ENCODE measurements around the gene ATP7A.
A peak's percentile ranks its signal among the peaks of the same experiment; 100 is the strongest.
"Not testable (repeated sequence)": the region's sequence is repeated elsewhere in the genome, so short reads cannot be mapped to it uniquely, and the experiment has no call there.

Gene ATP7A

DNA sequence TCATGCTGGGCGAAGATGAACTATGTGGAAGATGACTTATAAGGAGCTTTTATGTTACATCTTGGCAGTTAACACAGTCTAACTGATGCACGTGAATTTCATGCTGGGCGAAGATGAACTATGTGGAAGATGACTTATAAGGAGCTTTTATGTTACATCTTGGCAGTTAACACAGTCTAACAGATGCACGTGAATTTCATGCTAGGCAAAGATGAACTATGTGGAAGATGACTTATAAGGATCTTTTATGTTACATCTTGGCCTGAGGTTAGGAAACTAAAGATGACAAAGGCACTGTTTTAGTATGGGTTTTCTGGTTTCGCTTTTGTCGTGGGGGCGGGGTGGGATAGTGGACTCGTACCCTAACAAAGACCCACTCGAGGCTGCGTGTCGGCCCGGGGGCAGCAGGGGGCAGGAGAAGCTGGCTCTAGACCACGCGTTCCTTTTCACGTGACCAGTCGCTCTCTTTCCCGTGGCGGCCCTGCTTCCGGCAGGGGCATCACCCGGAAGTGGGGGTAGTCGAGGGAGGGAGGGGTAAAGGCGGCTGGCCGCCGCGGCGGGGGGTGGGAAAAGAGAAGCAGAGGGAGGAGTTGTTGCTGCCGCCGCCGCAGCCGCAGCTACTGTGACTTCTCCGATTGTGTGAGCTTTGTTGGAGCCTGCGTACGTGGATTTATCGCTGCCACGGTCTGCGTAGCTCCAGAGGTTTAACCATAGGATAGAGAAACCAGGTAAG lies at the start of gene ATP7A:
Gene ATP7A, plus strand, starts transcription at position 586 of the 733 bp plus-strand sequence. CDS start 60,949 bp downstream, outside the sequence.
- TF ChIP-seq, protein P1, sequence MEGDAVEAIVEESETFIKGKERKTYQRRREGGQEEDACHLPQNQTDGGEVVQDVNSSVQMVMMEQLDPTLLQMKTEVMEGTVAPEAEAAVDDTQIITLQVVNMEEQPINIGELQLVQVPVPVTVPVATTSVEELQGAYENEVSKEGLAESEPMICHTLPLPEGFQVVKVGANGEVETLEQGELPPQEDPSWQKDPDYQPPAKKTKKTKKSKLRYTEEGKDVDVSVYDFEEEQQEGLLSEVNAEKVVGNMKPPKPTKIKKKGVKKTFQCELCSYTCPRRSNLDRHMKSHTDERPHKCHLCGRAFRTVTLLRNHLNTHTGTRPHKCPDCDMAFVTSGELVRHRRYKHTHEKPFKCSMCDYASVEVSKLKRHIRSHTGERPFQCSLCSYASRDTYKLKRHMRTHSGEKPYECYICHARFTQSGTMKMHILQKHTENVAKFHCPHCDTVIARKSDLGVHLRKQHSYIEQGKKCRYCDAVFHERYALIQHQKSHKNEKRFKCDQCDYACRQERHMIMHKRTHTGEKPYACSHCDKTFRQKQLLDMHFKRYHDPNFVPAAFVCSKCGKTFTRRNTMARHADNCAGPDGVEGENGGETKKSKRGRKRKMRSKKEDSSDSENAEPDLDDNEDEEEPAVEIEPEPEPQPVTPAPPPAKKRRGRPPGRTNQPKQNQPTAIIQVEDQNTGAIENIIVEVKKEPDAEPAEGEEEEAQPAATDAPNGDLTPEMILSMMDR (IDR thresholded peaks at IDR 0.05; ENCODE audit: control insufficient read depth, insufficient read depth, low read depth, low read length, missing control alignments) = peak; percentile 51
- peak within 1 kb of the TSS; percentile 55 for H3K4me3 ChIP-seq (ENCODE audit: control insufficient read depth, low read depth, low read length)
- DNase-seq (ENCODE audit: low read depth) = peak; percentile 45

DNA sequence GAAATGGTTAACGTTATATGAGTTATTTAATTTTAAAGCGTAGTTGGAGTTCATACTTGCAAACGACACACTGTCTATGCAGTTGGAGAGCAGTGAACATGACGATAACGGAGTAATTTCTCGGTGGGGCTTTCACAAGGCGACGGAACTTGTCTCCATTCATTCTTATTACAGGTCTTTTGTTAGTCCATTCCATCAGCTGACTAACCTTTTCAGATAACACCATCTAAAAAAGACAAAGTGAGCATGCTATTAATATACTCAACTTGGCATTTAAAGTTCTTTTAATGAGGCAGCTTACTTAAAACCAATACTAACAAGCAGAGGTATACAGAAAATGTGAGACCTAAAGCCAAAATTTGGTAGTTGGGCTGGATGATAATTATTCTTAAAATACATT lies 35.1 kb upstream of the ATP7A start:
- no peak for DNase-seq (ENCODE audit: low read depth)
- H3K4me3 ChIP-seq (ENCODE audit: control insufficient read depth, low read depth, low read length) = no peak overlapping the region
- TF ChIP-seq, protein P1 (IDR thresholded peaks at IDR 0.05; ENCODE audit: control insufficient read depth, insufficient read depth, low read depth, low read length, missing control alignments) = no peak

DNA sequence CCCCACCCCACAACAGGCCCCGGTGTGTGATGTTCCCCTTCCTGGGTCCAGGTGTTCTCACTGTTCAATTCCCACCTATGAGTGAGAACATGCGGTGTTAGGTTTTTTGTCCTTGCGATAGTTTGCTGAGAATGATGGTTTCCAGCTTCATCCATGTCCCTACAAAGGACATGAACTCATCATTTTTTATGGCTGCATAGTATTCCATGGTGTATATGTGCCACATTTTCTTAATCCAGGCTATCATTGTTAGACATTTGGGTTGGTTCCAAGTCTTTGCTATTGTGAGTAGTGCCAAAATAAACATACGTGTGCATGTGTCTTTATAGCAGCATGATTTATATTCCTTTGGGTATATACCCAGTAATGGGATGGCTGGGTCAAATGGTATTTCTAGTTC lies 29.1 kb upstream of the ATP7A start:
- H3K4me3 ChIP-seq (ENCODE audit: control insufficient read depth, low read depth, low read length); DNase-seq (ENCODE audit: low read depth): not testable (repeated sequence)

DNA sequence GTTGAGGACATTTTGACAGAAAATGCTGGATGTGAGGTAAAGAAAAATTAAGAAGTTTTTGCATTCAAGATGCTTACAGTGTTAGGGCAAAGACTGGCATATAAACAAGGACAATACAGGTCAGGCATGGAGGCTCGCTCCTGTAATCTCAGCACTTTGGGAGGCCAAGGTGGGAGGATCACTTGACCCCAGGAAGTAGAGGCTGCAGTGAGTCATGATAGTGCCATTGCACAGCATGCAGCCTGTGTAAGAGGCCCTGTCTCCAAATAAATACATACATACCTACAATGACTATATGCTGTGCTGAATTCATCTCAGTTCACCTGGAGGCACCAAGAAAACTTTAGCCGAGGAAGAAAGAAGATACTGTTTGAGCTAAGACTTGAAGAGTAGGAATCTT lies 17.6 kb upstream of the ATP7A start:
- no peak for DNase-seq (ENCODE audit: low read depth)
- no peak overlapping the region for H3K4me3 ChIP-seq (ENCODE audit: control insufficient read depth, low read depth, low read length)
- TF ChIP-seq, protein P1 (IDR thresholded peaks at IDR 0.05; ENCODE audit: control insufficient read depth, insufficient read depth, low read depth, low read length, missing control alignments) = no peak

DNA sequence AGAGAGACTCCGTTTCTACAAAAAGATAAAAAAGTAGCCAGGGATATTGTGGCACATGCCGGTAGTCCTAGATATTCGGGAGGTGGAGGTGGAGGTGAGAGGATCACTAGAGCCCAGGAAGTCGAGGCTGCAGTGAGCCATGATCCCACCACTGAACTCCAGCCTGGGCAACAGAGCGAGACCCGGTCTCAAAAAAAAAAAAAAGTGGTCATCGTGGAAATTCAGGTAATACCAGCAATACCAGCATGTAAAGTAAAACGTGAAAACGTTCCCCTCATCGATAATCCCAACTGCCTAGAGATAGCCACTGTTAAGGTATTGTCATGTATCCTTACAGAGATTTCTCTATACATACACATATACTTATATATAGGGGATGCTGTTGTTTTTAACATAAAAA lies 16.8 kb upstream of the ATP7A start:
- no peak overlapping the region for H3K4me3 ChIP-seq (ENCODE audit: control insufficient read depth, low read depth, low read length)
- TF ChIP-seq, protein P1 (IDR thresholded peaks at IDR 0.05; ENCODE audit: control insufficient read depth, insufficient read depth, low read depth, low read length, missing control alignments) = no peak
- no peak for DNase-seq (ENCODE audit: low read depth)

DNA sequence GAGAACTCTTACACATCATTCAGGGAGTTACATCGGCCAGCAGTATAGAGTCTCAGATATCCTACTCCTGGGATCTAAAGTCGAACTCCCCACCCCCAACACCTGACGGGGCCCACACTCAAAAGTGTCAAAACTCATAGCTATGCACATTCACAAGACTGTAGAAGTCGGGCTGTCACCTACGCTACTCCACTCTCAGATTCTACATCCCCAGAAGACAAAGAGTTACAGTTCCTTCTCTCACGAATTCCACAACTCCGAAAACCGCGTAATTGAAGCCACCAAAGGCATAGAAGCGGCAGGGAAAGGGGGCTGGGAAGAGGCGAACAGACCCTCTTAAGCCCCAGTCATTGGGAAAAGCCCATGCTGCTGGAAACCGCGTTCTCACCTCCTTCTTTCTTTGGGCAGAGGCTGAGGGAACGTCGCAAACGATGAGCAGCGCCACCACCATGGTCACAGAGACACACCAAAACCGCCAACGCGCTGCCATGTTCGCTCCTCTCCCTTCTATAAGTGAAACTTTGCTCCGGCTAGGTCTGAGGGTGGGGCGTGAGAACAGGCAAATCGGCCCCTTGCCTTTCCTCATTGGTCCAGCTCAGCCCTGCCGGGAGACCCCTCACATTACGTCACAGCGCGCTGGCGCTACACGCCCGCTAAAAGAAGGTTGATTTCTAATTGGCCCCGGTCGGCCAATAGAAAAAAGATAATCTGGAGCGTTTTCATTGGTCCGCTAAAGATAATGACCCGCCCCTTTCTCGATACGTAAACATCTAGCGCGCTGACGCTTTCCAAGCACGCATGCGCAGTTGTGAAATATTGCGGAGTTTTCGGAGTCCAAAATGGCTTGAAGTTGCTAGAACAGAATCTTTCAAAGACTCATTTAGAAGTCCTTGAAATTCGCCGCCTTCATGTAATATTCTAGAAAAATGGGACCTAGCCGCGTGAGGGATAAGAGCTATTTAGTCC lies 15.3 kb upstream of the ATP7A start, which contains the start of gene MAGT1:
Gene MAGT1, minus strand, starts transcription at position 515 of the 966 bp plus-strand sequence. Its CDS starts 25 bp downstream, at position 490.
- H3K4me3 ChIP-seq (ENCODE audit: control insufficient read depth, low read depth, low read length) = peak within 1 kb of the TSS; percentile 81
- TF ChIP-seq, protein P1 (IDR thresholded peaks at IDR 0.05; ENCODE audit: control insufficient read depth, insufficient read depth, low read depth, low read length, missing control alignments) = no peak
- peak; percentile 89 for DNase-seq (ENCODE audit: low read depth)

All from AG09309 (cell line).